Measurements from ENCODE around the gene NR3C1.

GRCh38 chr5:143361438-143361837 is 42.0 kb downstream of the NR3C1 start:
- no peak for TF ChIP-seq CTCF (IDR thresholded peaks at IDR 0.05; ENCODE audit: poor library complexity, severe bottlenecking)
- TF ChIP-seq POLR2AphosphoS5 (IDR thresholded peaks at IDR 0.05) = no peak

Measured in neural cell (in vitro differentiated cells).